ENCODE data around the gene RASL10A. TPM values are rescaled to one million over a fixed set of nuclear protein-coding genes. Genes with fewer than 3 reads are reported as not detected.

Gene RASL10A
- total RNA-seq, 1 donor, result 0.86 TPM

- peak overlapping the region; percentile 81 for H3K4me3 ChIP-seq (ENCODE audit: low read depth, low read length)
- DNase-seq (ENCODE audit: low read depth), result peak; percentile 78
- no peak for TF ChIP-seq CTCF (IDR thresholded peaks at IDR 0.05; ENCODE audit: insufficient read depth, low read depth, low read length)
Measured at GRCh38 chr22:29306835-29307595, 8.5 kb downstream of the RASL10A start.

GRCh38 chr22:29306175-29306834, 9.2 kb downstream of the RASL10A start, which contains the start of gene GAS2L1:
Gene GAS2L1, plus strand, starts transcription at chr22:29306650. Its CDS starts 1,456 bp downstream, at chr22:29308106.
- H3K4me3 ChIP-seq (ENCODE audit: low read depth, low read length), result peak within 1 kb of the TSS; percentile 81
- DNase-seq (ENCODE audit: low read depth), result peak; percentile 78
- peak; percentile 64 for TF ChIP-seq CTCF (IDR thresholded peaks at IDR 0.05; ENCODE audit: insufficient read depth, low read depth, low read length)

- TF ChIP-seq CTCF (IDR thresholded peaks at IDR 0.05; ENCODE audit: insufficient read depth, low read depth, low read length), result no peak
- DNase-seq (ENCODE audit: low read depth), result no peak
- H3K4me3 ChIP-seq (ENCODE audit: low read depth, low read length), result peak overlapping the region; percentile 81
Measured at GRCh38 chr22:29305836-29306174, 9.7 kb downstream of the RASL10A start.

- no peak overlapping the region for H3K4me3 ChIP-seq (ENCODE audit: low read depth, low read length)
- DNase-seq (ENCODE audit: low read depth), result no peak
- TF ChIP-seq CTCF (IDR thresholded peaks at IDR 0.05; ENCODE audit: insufficient read depth, low read depth, low read length), result no peak
Measured at GRCh38 chr22:29302681-29303465, 12.6 kb downstream of the RASL10A start.

GRCh38 chr22:29302402-29302680, 13.2 kb downstream of the RASL10A start:
- no peak for TF ChIP-seq CTCF (IDR thresholded peaks at IDR 0.05; ENCODE audit: insufficient read depth, low read depth, low read length)
- no peak for DNase-seq (ENCODE audit: low read depth)
- H3K4me3 ChIP-seq (ENCODE audit: low read depth, low read length), result no peak overlapping the region

GRCh38 chr22:29301716-29302401, 13.6 kb downstream of the RASL10A start:
- no peak for TF ChIP-seq CTCF (IDR thresholded peaks at IDR 0.05; ENCODE audit: insufficient read depth, low read depth, low read length)
- DNase-seq (ENCODE audit: low read depth), result no peak
- no peak overlapping the region for H3K4me3 ChIP-seq (ENCODE audit: low read depth, low read length)

All from fibroblast of villous mesenchyme (primary cell).